IMR-90 (cell line): ENCODE measurements around the gene UBASH3B. TPM values are rescaled to one million over a fixed set of nuclear protein-coding genes. Genes with fewer than 3 reads are reported as not detected.

ENCODE experiments used
- ATAC-seq: fragments of 200-7000 bp; cut with Tn5 transposase; 2 replicates; pipeline ENCODE4 v1.9.1; 2020; ENCODE audit warnings: low read depth, mild to moderate bottlenecking, moderate library complexity
- BruUV-seq: library from RNA; stranded (reverse); fragments of 400-500 nt; replicated peaks from 2 replicates; lab custom pipeline; 2021; lab: Mats Ljungman, UMichigan
- CTCF ChIA-PET: fragments of 300-600 bp; formaldehyde crosslinking; extraction: SDS; loops from one replicate; lab custom pipeline; 2021; ENCODE audit warnings: antibody characterized with exemption; lab: Yijun Ruan, JAX
- POLR2A ChIA-PET: fragments of 300-600 bp; sonication (Branson Sonifier 250); formaldehyde crosslinking; loops from one replicate; lab custom pipeline; 2022; ENCODE audit warnings: antibody characterized with exemption; ENCODE audit not compliant: unreplicated experiment; lab: Charles Lee
- DNase-seq: peaks from one replicate; pipeline ENCODE4 v3.0.0; 2013
- H2AFZ ChIP-seq: replicated peaks from 2 replicates; pipeline ENCODE3; 2013; ENCODE audit warnings: low read length, mild to moderate bottlenecking; ENCODE audit not compliant: poor library complexity
- H2AK5ac ChIP-seq: 2 replicates; pipeline ENCODE4 v1.6.1; 2013; ENCODE audit warnings: low read depth, low read length, inconsistent platforms
- H2AK9ac ChIP-seq: replicated peaks from 2 replicates; pipeline ENCODE3; 2013; ENCODE audit warnings: mild to moderate bottlenecking, low read depth, low read length, moderate library complexity; ENCODE audit not compliant: poor library complexity
- H2BK120ac ChIP-seq: 2 replicates; pipeline ENCODE4 v1.6.1; 2013; ENCODE audit warnings: low read depth, low read length, inconsistent platforms
- H2BK15ac ChIP-seq: 3 replicates; pipeline ENCODE4 v1.6.1; 2013; ENCODE audit warnings: low read depth, low read length, inconsistent platforms
- H2BK20ac ChIP-seq: 2 replicates; pipeline ENCODE4 v1.6.1; 2013; ENCODE audit warnings: low read depth, mild to moderate bottlenecking, inconsistent platforms, low read length, moderate library complexity
- H2BK5ac ChIP-seq: 2 replicates; pipeline ENCODE4 v1.6.1; 2013; ENCODE audit warnings: mild to moderate bottlenecking, low read depth, low read length, inconsistent platforms; ENCODE audit not compliant: poor library complexity, severe bottlenecking
- H3K14ac ChIP-seq: replicated peaks from 2 replicates; pipeline ENCODE4 v1.6.1; 2013; ENCODE audit warnings: low read depth, low read length, inconsistent platforms
- H3K18ac ChIP-seq: 2 replicates; pipeline ENCODE4 v1.6.1; 2013; ENCODE audit warnings: low read depth, low read length, control low read depth
- H3K23ac ChIP-seq: 2 replicates; pipeline ENCODE4 v1.6.1; 2013; ENCODE audit warnings: low read depth, low read length, inconsistent platforms
- H3K27ac ChIP-seq: 2 replicates; pipeline ENCODE4 v1.5.1; 2013; ENCODE audit warnings: mild to moderate bottlenecking, control low read depth, low read length; ENCODE audit not compliant: insufficient read depth
- H3K27me3 ChIP-seq: 2 replicates; pipeline ENCODE4 v1.6.1; 2013; ENCODE audit warnings: low read length; ENCODE audit not compliant: control insufficient read depth, insufficient read depth
- H3K36me3 ChIP-seq: 2 replicates; pipeline ENCODE4 v1.6.1; 2013; ENCODE audit warnings: low read length, mixed read lengths; ENCODE audit not compliant: control insufficient read depth, insufficient read depth
- H3K4ac ChIP-seq: 2 replicates; pipeline ENCODE4 v1.6.1; 2013; ENCODE audit warnings: low read depth, low read length, inconsistent platforms
- H3K4me1 ChIP-seq: 2 replicates; pipeline ENCODE4 v1.6.1; 2013; ENCODE audit warnings: low read length, mixed read lengths; ENCODE audit not compliant: control insufficient read depth, insufficient read depth
- H3K4me2 ChIP-seq: 2 replicates; pipeline ENCODE4 v1.6.1; 2013; ENCODE audit warnings: low read depth, mild to moderate bottlenecking, control low read depth, low read length, moderate library complexity
- H3K4me3 ChIP-seq: 2 replicates; pipeline ENCODE4 v1.5.1; 2013; ENCODE audit warnings: low read depth, mild to moderate bottlenecking, control low read depth, low read length, moderate library complexity; ENCODE audit not compliant: insufficient read depth
- H3K56ac ChIP-seq: 2 replicates; pipeline ENCODE4 v1.6.1; 2013; ENCODE audit warnings: low read length, inconsistent platforms; ENCODE audit not compliant: insufficient read depth; ENCODE audit errors: extremely low read depth
- H3K79me1 ChIP-seq, 2 experiments: 2 replicates each; pipeline ENCODE4 v1.6.1; 2013; ENCODE audit warnings: low read length in 2 of 2, inconsistent platforms in 1 of 2, low read depth in 1 of 2
- H3K9ac ChIP-seq: 2 replicates; pipeline ENCODE4 v1.6.1; 2013; ENCODE audit warnings: low read depth, low read length, control low read depth
- H3K9me1 ChIP-seq: 2 replicates; pipeline ENCODE4 v1.6.1; 2013; ENCODE audit warnings: low read length, inconsistent platforms; ENCODE audit not compliant: insufficient read depth
- H3K9me3 ChIP-seq: 2 replicates; pipeline ENCODE4 v1.6.1; 2013; ENCODE audit warnings: low read length; ENCODE audit not compliant: control insufficient read depth, insufficient read depth
- H4K20me1 ChIP-seq: 2 replicates; pipeline ENCODE4 v1.6.1; 2013; ENCODE audit warnings: low read length, inconsistent platforms; ENCODE audit not compliant: insufficient read depth
- H4K5ac ChIP-seq: 2 replicates; pipeline ENCODE4 v1.6.1; 2013; ENCODE audit warnings: mild to moderate bottlenecking, low read depth, low read length, control low read depth
- H4K8ac ChIP-seq, 2 experiments: 2 replicates each; pipeline ENCODE4 v1.6.1; 2013; ENCODE audit warnings: low read depth in 2 of 2, low read length in 2 of 2, control low read depth in 1 of 2, inconsistent platforms in 1 of 2
- H4K91ac ChIP-seq: 2 replicates; pipeline ENCODE4 v1.6.1; 2013; ENCODE audit warnings: low read depth, low read length, inconsistent platforms; ENCODE audit not compliant: insufficient read depth
- BHLHE40 ChIP-seq: fragments of 150-350 bp; IDR thresholded peaks from 2 replicates; pipeline ENCODE4 v1.6.1; 2016; ENCODE audit warnings: mild to moderate bottlenecking, low read depth, low read length
- CEBPB ChIP-seq: IDR thresholded peaks from 2 replicates; pipeline ENCODE4 v1.6.1; 2012; ENCODE audit warnings: low read depth, low read length, improper control_type of control experiment
- CHD1 ChIP-seq: IDR thresholded peaks from 2 replicates; pipeline ENCODE4 v1.6.1; 2012; ENCODE audit warnings: low read depth, low read length, improper control_type of control experiment
- FOS ChIP-seq: fragments of 150-350 bp; IDR thresholded peaks from 2 replicates; pipeline ENCODE4 v1.6.1; 2016; ENCODE audit warnings: low read depth, low read length
- MAFK ChIP-seq: IDR thresholded peaks from 2 replicates; pipeline ENCODE4 v1.6.1; 2012; ENCODE audit warnings: low read depth, low read length, improper control_type of control experiment
- MAZ ChIP-seq: IDR thresholded peaks from 2 replicates; pipeline ENCODE4 v1.6.1; 2012; ENCODE audit warnings: low read depth, mild to moderate bottlenecking, low read length, improper control_type of control experiment, moderate library complexity, borderline replicate concordance
- MXI1 ChIP-seq: IDR thresholded peaks from 2 replicates; pipeline ENCODE4 v1.6.1; 2012; ENCODE audit warnings: low read depth, mild to moderate bottlenecking, low read length, moderate library complexity, borderline replicate concordance
- NFE2L2 ChIP-seq: fragments of 150-350 bp; IDR thresholded peaks from 2 replicates; pipeline ENCODE4 v1.6.1; 2016; ENCODE audit warnings: low read depth, mild to moderate bottlenecking, low read length
- POLR2A ChIP-seq: IDR thresholded peaks from 2 replicates; pipeline ENCODE4 v1.6.1; 2012; ENCODE audit warnings: mild to moderate bottlenecking, low read depth, low read length
- RAD21 ChIP-seq: IDR thresholded peaks from 2 replicates; pipeline ENCODE4 v1.6.1; 2012; ENCODE audit warnings: low read length, improper control_type of control experiment
- RCOR1 ChIP-seq: IDR thresholded peaks from 2 replicates; pipeline ENCODE4 v1.6.1; 2012; ENCODE audit warnings: mild to moderate bottlenecking, low read length, improper control_type of control experiment; ENCODE audit not compliant: insufficient replicate concordance
- RFX5 ChIP-seq: IDR thresholded peaks from 2 replicates; pipeline ENCODE4 v1.8.0; 2012; ENCODE audit warnings: low read depth, mild to moderate bottlenecking, low read length, moderate library complexity
- SMC3 ChIP-seq: fragments of 150-350 bp; IDR thresholded peaks from 2 replicates; pipeline ENCODE4 v1.6.1; 2016; ENCODE audit warnings: low read depth, mild to moderate bottlenecking, antibody characterized with exemption, low read length, moderate library complexity
- WGBS, 2 experiments: methylation state at CpG; one replicate each; pipeline versions ENCODE4 v1.1.5 to v1.1.7; 2013; ENCODE audit warnings: missing lambda C conversion rate in 2 of 2; ENCODE audit not compliant: insufficient read length in 1 of 2; ENCODE audit errors: extremely low coverage in 2 of 2; 5-methylcytosine and 5-hydroxymethylcytosine counted together
- dilution Hi-C: fragments of 300-500 bp; cut with HindIII; formaldehyde crosslinking; loops from one replicate; pipeline ENCODE4 v1.14.3; 2018; ENCODE audit warnings: low sequenced_read_pairs; ENCODE audit not compliant: unreplicated experiment
- in situ Hi-C: fragments of 300-500 bp; cut with MboI; formaldehyde crosslinking; loops from 3 replicates; pipeline ENCODE4 v1.14.3; 2019; ENCODE audit warnings: low sequenced_read_pairs, inconsistent platforms, mixed read lengths
- intact Hi-C: fragments of 100-400 bp; cut with micrococcal nuclease; formaldehyde crosslinking; loops from 2 replicates; pipeline ENCODE4 v1.10.0; 2022
- polyA plus RNA-seq, 3 experiments: library from polyadenylated mRNA; depleted of rRNA; stranded (reverse); fragments of >200 nt; gene quantifications; 2 replicates each; pipeline ENCODE4 v1.2.3, GENCODE V29; 2012; ENCODE audit warnings: low replicate concordance in 1 of 3
- total RNA-seq: library from RNA; depleted of rRNA; stranded (reverse); fragments of >200 nt; gene quantifications from 2 replicates; pipeline ENCODE4 v1.2.3, GENCODE V29; 2012
- TF ChIP-seq, protein P1 (sequence below): fragments of 150-350 bp; IDR thresholded peaks from 2 replicates; pipeline ENCODE4 v1.6.1; 2016; ENCODE audit warnings: low read depth, mild to moderate bottlenecking, low read length, moderate library complexity, borderline replicate concordance
- TF ChIP-seq, protein P2 (sequence below): conservative IDR thresholded peaks from 2 replicates; pipeline ENCODE4 v1.5.1; 2012; ENCODE audit warnings: mild to moderate bottlenecking, low read depth, low read length, improper control_type of control experiment
- TF ChIP-seq, protein P3 (sequence below): fragments of 150-350 bp; IDR thresholded peaks from 2 replicates; pipeline ENCODE4 v1.6.1; 2017; ENCODE audit warnings: mild to moderate bottlenecking, antibody characterized with exemption, low read length, low read depth

The UBASH3B gene
- total and polyA plus RNA-seq, 2 of the 4 experiments (the other 2 are of a cell fraction) = 27.2 to 48.0 TPM

DNA sequence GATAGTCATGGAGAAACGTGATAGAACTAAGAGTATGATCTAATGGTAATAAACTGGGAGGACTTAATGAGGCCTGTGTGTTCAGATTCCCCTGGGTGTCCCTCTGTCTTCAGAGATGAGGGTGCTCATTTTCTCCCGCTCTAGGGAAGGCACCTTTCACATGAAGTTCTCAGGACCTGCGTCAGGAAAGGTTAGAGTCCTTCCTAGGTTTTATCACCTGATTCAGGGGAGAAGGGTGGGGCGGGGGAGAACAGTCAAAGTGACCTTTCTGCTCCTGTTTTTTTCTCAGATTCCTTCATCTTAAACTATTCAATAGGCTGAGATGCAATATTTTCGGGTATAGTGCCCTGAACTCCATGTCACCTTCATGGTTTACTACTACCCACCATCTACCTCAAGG lies 160.4 kb downstream of the UBASH3B start:
- Histone ChIP-seq H2BK15ac (no peak overlapping the region), H3K9me3 (peaks cover 4% of the 10 kb centered on the region), H2BK5ac (no peak overlapping the region), H4K5ac (no peak overlapping the region), H2BK120ac (no peak overlapping the region), H2AK5ac (no peak overlapping the region), H3K18ac (no peak overlapping the region), H2BK20ac (no peak overlapping the region), H3K79me1 (no peaks in the 10 kb centered on the region), H4K91ac (no peak overlapping the region), H3K4me1 (no peaks in the 10 kb centered on the region), H3K4ac (no peak overlapping the region), H3K36me3 (no peaks in the 10 kb centered on the region), H4K8ac (no peak overlapping the region), H2AK9ac (no peak overlapping the region), H3K27me3 (no peaks in the 10 kb centered on the region), H3K23ac (no peak overlapping the region), H4K20me1 (no peaks in the 10 kb centered on the region), H3K4me2 (no peak overlapping the region), H3K56ac (no peak overlapping the region), H3K14ac (no peak overlapping the region), H3K4me3 (no peak overlapping the region), H2AFZ (no peak overlapping the region), H3K27ac (no peak overlapping the region), H3K9ac (no peak overlapping the region), H3K9me1 (no peaks in the 10 kb centered on the region)
- TF ChIP-seq FOS (no peak), RFX5 (no peak), NFE2L2 (no peak), POLR2A (no peak), RCOR1 (no peak), RAD21 (no peak), CEBPB (no peak), BHLHE40 (no peak), SMC3 (no peak), MAZ (no peak), CHD1 (no peak), MXI1 (no peak), MAFK (no peak)
- TF ChIP-seq, protein P1, sequence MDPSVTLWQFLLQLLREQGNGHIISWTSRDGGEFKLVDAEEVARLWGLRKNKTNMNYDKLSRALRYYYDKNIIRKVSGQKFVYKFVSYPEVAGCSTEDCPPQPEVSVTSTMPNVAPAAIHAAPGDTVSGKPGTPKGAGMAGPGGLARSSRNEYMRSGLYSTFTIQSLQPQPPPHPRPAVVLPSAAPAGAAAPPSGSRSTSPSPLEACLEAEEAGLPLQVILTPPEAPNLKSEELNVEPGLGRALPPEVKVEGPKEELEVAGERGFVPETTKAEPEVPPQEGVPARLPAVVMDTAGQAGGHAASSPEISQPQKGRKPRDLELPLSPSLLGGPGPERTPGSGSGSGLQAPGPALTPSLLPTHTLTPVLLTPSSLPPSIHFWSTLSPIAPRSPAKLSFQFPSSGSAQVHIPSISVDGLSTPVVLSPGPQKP = no peak
- TF ChIP-seq, protein P2, sequence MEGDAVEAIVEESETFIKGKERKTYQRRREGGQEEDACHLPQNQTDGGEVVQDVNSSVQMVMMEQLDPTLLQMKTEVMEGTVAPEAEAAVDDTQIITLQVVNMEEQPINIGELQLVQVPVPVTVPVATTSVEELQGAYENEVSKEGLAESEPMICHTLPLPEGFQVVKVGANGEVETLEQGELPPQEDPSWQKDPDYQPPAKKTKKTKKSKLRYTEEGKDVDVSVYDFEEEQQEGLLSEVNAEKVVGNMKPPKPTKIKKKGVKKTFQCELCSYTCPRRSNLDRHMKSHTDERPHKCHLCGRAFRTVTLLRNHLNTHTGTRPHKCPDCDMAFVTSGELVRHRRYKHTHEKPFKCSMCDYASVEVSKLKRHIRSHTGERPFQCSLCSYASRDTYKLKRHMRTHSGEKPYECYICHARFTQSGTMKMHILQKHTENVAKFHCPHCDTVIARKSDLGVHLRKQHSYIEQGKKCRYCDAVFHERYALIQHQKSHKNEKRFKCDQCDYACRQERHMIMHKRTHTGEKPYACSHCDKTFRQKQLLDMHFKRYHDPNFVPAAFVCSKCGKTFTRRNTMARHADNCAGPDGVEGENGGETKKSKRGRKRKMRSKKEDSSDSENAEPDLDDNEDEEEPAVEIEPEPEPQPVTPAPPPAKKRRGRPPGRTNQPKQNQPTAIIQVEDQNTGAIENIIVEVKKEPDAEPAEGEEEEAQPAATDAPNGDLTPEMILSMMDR = no peak
- TF ChIP-seq, protein P3, sequence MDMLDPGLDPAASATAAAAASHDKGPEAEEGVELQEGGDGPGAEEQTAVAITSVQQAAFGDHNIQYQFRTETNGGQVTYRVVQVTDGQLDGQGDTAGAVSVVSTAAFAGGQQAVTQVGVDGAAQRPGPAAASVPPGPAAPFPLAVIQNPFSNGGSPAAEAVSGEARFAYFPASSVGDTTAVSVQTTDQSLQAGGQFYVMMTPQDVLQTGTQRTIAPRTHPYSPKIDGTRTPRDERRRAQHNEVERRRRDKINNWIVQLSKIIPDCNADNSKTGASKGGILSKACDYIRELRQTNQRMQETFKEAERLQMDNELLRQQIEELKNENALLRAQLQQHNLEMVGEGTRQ = no peak
- dilution Hi-C loops (no loop called here), in situ Hi-C loops (no loop called here), intact Hi-C loops (no loop called here)
- CTCF ChIA-PET = no interaction called here
- DNase-seq = no peak
- BruUV-seq = no TSS peak
- POLR2A ChIA-PET = no interaction called here
- ATAC-seq = no peak
- WGBS, 2 experiments = no CpG with 5 or more reads among the region's 5 CpGs
